GM12892 (cell line): ENCODE measurements around the gene CCDC148.

Experiments
- POLR2A ChIP-seq: IDR thresholded peaks from 2 replicates; pipeline ENCODE4 v1.6.1; 2011; ENCODE audit warnings: low read depth, low read length, control low read depth
- POLR2AphosphoS5 ChIP-seq: IDR thresholded peaks from 2 replicates; pipeline ENCODE4 v1.6.1; 2011; ENCODE audit warnings: low read depth, low read length, control low read depth
- TAF1 ChIP-seq: IDR thresholded peaks from 2 replicates; pipeline ENCODE4 v1.6.1; 2011; ENCODE audit warnings: low read depth, mild to moderate bottlenecking, control low read depth, low read length, borderline replicate concordance

GRCh38 chr2:158500333-158500732 lies 43.8 kb upstream of the CCDC148 start:
- TF ChIP-seq POLR2A (no peak), TAF1 (no peak), POLR2AphosphoS5 (no peak)
